GM12872 (cell line): Measurements from ENCODE around the gene DRC7.

Source experiments
- CTCF ChIP-seq: IDR thresholded peaks from 3 replicates; pipeline ENCODE4 v1.5.1; 2011; ENCODE audit warnings: low read depth, mild to moderate bottlenecking, low read length, moderate library complexity; ENCODE audit not compliant: insufficient read depth

The DRC7 gene

DNA sequence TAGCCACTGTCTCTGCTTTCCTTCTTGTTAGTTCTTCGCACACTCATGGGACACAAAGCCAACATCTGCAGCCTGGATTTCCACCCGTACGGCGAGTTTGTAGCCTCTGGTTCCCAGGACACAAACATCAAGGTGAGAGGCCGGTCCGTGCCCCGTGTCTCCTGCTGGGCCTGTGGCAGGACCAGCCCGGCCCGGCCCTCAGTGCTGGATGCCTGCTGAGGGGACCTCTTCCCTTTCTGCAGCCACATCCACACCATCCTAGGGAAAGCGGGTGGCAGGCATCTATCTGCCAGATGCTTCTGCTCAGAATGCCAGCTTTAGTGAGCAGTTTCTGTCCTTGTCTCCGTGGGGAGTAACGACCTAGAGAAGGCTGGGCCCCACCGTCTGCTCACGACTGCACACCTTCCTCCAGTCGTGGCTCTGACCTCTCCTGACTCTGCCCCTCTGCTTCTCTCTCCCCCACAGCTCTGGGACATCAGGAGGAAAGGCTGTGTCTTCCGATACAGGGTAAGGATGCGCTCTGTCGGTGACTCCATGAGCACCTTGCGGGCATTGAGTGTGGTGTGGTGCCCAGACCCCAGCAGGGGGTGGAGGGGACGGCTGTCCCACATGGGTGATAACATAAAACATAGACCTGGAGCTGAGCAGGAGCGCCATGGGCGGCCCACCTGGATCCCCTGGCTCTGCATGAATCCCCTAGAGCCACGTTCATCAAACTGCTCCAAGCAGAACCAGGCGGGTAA, 56.4 kb downstream of the DRC7 start:
- no peak for TF ChIP-seq CTCF

GRCh38 chr16:57751539-57752202, 57.1 kb downstream of the DRC7 start:
- no peak for TF ChIP-seq CTCF

GRCh38 chr16:57752203-57752580, 57.6 kb downstream of the DRC7 start:
- no peak for TF ChIP-seq CTCF

- no peak for TF ChIP-seq CTCF
Measured at GRCh38 chr16:57752581-57753447, 58.2 kb downstream of the DRC7 start.

GRCh38 chr16:57753448-57754353, 59.1 kb downstream of the DRC7 start:
- TF ChIP-seq CTCF, result no peak

- TF ChIP-seq CTCF, result no peak
Measured at GRCh38 chr16:57754354-57755060, 59.9 kb downstream of the DRC7 start.
